GM18873 (cell line): Measurements from ENCODE around the gene DPY19L1.
"Not testable (repeated sequence)": the region's sequence is repeated elsewhere in the genome, so short reads cannot be mapped to it uniquely, and the experiment has no call there.

Experiments
- ATAC-seq: cut with Tn5 transposase; IDR thresholded peaks from one replicate; pipeline ENCODE4 v1.9.1; 2021; ENCODE audit warnings: mild to moderate bottlenecking, moderate library complexity, moderate number of reproducible peaks; ENCODE audit not compliant: unreplicated experiment, low FRiP score

The DPY19L1 gene

GRCh38 chr7:35036361-35037171 is 719 bp downstream of the DPY19L1 start:
- ATAC-seq, result no peak

GRCh38 chr7:35035511-35035961 is 1.7 kb downstream of the DPY19L1 start:
- ATAC-seq, result peak; percentile 37

GRCh38 chr7:35032166-35032565 is 5.1 kb downstream of the DPY19L1 start:
- no peak for ATAC-seq

GRCh38 chr7:35030848-35031247 is 6.4 kb downstream of the DPY19L1 start:
- ATAC-seq, result no peak

- ATAC-seq, result no peak
Observed at GRCh38 chr7:35029311-35029710, 8.0 kb downstream of the DPY19L1 start.

- no peak for ATAC-seq
Observed at GRCh38 chr7:35026150-35026549, 11.1 kb downstream of the DPY19L1 start.

GRCh38 chr7:35025369-35025870 is 11.9 kb downstream of the DPY19L1 start:
- no peak for ATAC-seq

- ATAC-seq, result no peak
Observed at GRCh38 chr7:35024298-35024697, 13.0 kb downstream of the DPY19L1 start.

- no peak for ATAC-seq
Observed at GRCh38 chr7:35022725-35023124, 14.6 kb downstream of the DPY19L1 start.

- no peak for ATAC-seq
Observed at GRCh38 chr7:35021445-35021844, 15.8 kb downstream of the DPY19L1 start.

GRCh38 chr7:35019801-35020200 is 17.5 kb downstream of the DPY19L1 start:
- no peak for ATAC-seq

GRCh38 chr7:35019179-35019729 is 18.0 kb downstream of the DPY19L1 start:
- ATAC-seq, result no peak

GRCh38 chr7:35015346-35015859 is 21.9 kb downstream of the DPY19L1 start:
- ATAC-seq, result no peak

- ATAC-seq, result no peak
Observed at GRCh38 chr7:35012160-35012559, 25.1 kb downstream of the DPY19L1 start.

- no peak for ATAC-seq
Observed at GRCh38 chr7:35011085-35011484, 26.2 kb downstream of the DPY19L1 start.

GRCh38 chr7:35007768-35008167 is 29.5 kb downstream of the DPY19L1 start:
- no peak for ATAC-seq

- ATAC-seq, result no peak
Observed at GRCh38 chr7:35004531-35005095, 32.7 kb downstream of the DPY19L1 start.

GRCh38 chr7:35003679-35004303 is 33.5 kb downstream of the DPY19L1 start:
- no peak for ATAC-seq

GRCh38 chr7:35003177-35003650 is 34.1 kb downstream of the DPY19L1 start:
- ATAC-seq, result not testable (repeated sequence)

- not testable (repeated sequence) for ATAC-seq
Observed at GRCh38 chr7:34998335-34998734, 39.0 kb downstream of the DPY19L1 start.
